ENCODE results near the gene RAD50. TPM values are rescaled to one million over a fixed set of nuclear protein-coding genes. Genes with fewer than 3 reads are reported as not detected.

Gene RAD50
- polyA plus RNA-seq, 1 experiment = 25.3 TPM

GRCh38 chr5:132669455-132669820, 112.7 kb downstream of the RAD50 start:
- CTCF ChIA-PET = interaction anchor here (0.9 kb wide), 1 partner anchor 11 kb away, joined by 3 read pairs; no protein-coding TSS in a partner anchor
- H3K4me3 ChIP-seq (ENCODE audit: low read depth, low read length) = no peak overlapping the region
- DNase-seq (ENCODE audit: low read depth, low spot score) = no peak
- TF ChIP-seq CTCF (IDR thresholded peaks at IDR 0.05; ENCODE audit: low read depth, low read length) = no peak
- POLR2A ChIA-PET = no interaction called here
- no peaks in the 10 kb centered on the region; the same call in 1 of the 2 replicates for H3K9me3 ChIP-seq (ENCODE audit: control insufficient read depth, insufficient read depth, low read length)
- no peak overlapping the region for H3K27ac ChIP-seq (ENCODE audit: low read depth, low read length)
- no peaks in the 10 kb centered on the region for H3K27me3 ChIP-seq (ENCODE audit: control insufficient read depth, insufficient read depth, low read length)

GRCh38 chr5:132669966-132670882, 113.4 kb downstream of the RAD50 start:
- CTCF ChIA-PET = interaction anchor here (0.9 kb wide), 1 partner anchor 12 kb away, joined by 3 read pairs; no protein-coding TSS in a partner anchor
- Histone ChIP-seq H3K9me3 (ENCODE audit: control insufficient read depth, insufficient read depth, low read length) (peaks cover 3% of the 10 kb centered on the region; the same call in 1 of the 2 replicates), H3K4me3 (ENCODE audit: low read depth, low read length) (no peak overlapping the region), H3K27ac (ENCODE audit: low read depth, low read length) (no peak overlapping the region), H3K27me3 (ENCODE audit: control insufficient read depth, insufficient read depth, low read length) (no peaks in the 10 kb centered on the region)
- POLR2A ChIA-PET = interaction anchor here (0.6 kb wide), 1 partner anchor 294 kb away, joined by 3 read pairs; no protein-coding TSS in a partner anchor
- no peak for TF ChIP-seq CTCF (IDR thresholded peaks at IDR 0.05; ENCODE audit: low read depth, low read length)
- DNase-seq (ENCODE audit: low read depth, low spot score) = no peak

- TF ChIP-seq CTCF (IDR thresholded peaks at IDR 0.05; ENCODE audit: low read depth, low read length) = no peak
- ChIA-PET CTCF (no interaction called here), POLR2A (no interaction called here)
Observed at GRCh38 chr5:132671000-132671399, 114.2 kb downstream of the RAD50 start.

GRCh38 chr5:132673488-132673887, 116.7 kb downstream of the RAD50 start:
- CTCF ChIA-PET = interaction anchor here (0.6 to 1.6 kb wide), 2 partner anchors 33 to 146 kb away, joined by 3 to 5 read pairs; no protein-coding TSS in a partner anchor
- Histone ChIP-seq H3K9me3 (ENCODE audit: control insufficient read depth, insufficient read depth, low read length) (peaks cover 3% of the 10 kb centered on the region; the same call in 1 of the 2 replicates), H3K27me3 (ENCODE audit: control insufficient read depth, insufficient read depth, low read length) (no peaks in the 10 kb centered on the region), H3K27ac (ENCODE audit: low read depth, low read length) (no peak overlapping the region), H3K4me3 (ENCODE audit: low read depth, low read length) (no peak overlapping the region)
- no peak for TF ChIP-seq CTCF (IDR thresholded peaks at IDR 0.05; ENCODE audit: low read depth, low read length)
- no peak for DNase-seq (ENCODE audit: low read depth, low spot score)
- POLR2A ChIA-PET = no interaction called here

More at GRCh38 chr5:132671000-132671399, 114.2 kb downstream of the RAD50 start:
- H3K27me3 ChIP-seq (ENCODE audit: control insufficient read depth, insufficient read depth, low read length) = no peaks in the 10 kb centered on the region
- no peak overlapping the region for H3K4me3 ChIP-seq (ENCODE audit: low read depth, low read length)
- DNase-seq (ENCODE audit: low read depth, low spot score) = no peak
- no peak overlapping the region for H3K27ac ChIP-seq (ENCODE audit: low read depth, low read length)
- H3K9me3 ChIP-seq (ENCODE audit: control insufficient read depth, insufficient read depth, low read length) = peaks cover 3% of the 10 kb centered on the region; the same call in 1 of the 2 replicates
